T-helper 1 cell (primary cell): Measurements from ENCODE around the gene OR7A17.

Source experiments
- DNase-seq, 5 donors: peaks; one replicate each; pipeline ENCODE4 v3.0.0-alpha.2; 2012 to 2020
- total RNA-seq, 4 donors: gene quantifications; one replicate each; lab custom pipeline; 2026; lab: John Stamatoyannopoulos, UW

The OR7A17 gene
- 0 reads per million in 4 donors for total RNA-seq

DNA sequence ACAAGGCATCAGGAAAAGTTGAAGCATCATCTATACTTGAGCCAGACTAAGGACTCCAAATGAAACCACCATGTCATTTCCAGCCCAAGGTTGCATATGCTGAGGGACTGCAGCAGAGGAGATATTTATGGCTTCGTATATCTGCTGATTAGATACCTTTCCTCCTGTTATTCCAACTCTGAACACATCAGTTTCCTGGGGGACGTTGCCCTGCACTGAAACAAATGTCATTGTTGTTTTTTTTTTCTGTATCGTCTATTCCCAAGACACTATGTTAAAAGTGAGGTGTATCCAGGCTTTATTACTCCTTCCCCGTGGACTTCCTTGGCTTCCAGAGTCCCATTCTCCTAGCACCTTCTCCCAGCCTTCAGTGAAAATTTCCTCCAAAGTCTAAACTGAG lies at the start of gene OR7A17:
TSS of gene OR7A17 (minus strand) at position 101 of the 400 bp plus-strand sequence. CDS start 4,777 bp downstream, outside the sequence.
- no peak for DNase-seq

DNA sequence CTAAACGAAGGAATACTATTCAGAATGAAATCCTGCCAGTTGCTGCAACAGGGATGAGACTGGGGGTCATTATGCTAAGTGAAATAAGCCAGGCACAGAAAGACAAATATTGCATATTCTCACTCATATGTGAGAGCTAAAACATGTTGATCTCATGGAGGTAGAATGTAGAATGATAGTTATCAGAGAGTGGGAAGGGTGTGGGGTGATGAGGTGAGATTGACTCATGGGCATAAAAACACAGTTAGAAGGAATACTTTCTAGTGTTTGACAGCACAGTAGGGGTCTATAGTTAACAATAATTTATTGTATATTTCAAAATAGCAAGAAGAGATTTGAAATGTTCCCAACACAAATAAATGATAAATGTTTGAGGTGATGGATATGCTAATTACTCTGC lies 47.6 kb upstream of the OR7A17 start:
- no peak for DNase-seq

DNA sequence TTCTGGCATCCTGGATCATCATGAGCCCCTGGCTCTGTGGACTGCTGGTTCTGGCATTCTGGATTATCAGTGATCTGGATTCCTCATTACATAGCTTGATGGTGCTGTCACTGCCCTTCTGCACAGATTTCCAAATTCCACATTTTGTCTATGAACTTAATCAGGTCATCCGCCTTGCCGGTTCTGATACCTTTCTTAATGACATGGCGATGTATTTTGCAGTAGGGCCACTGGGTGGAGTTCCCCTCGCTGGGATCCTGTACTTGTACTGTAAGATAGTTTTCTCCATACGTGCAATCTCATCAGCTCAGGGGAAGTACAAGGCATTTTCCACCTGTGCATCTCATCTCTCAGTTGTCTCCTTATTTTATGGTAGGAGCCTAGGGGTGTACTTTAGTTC lies 30.9 kb upstream of the OR7A17 start:
- DNase-seq = no peak

DNA sequence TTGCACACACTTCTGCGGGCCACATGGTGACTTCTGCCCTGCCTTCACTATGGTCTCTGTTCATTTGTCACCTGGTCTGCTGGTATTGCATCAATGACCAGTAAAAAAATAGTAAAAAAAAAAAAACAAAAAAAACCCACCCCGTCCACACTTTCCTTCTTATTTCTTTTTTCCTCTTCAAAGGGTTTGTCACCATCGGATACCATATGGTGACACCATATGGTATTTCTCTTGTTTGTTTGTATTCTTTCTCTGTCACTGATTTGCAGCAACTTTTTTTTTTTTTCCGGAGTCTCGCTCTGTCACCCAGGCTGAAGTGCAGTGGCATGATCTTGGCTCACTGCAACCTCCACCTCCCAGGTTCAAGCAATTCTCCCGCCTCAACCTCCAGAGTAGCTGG lies 29.2 kb upstream of the OR7A17 start:
- no peak for DNase-seq

DNA sequence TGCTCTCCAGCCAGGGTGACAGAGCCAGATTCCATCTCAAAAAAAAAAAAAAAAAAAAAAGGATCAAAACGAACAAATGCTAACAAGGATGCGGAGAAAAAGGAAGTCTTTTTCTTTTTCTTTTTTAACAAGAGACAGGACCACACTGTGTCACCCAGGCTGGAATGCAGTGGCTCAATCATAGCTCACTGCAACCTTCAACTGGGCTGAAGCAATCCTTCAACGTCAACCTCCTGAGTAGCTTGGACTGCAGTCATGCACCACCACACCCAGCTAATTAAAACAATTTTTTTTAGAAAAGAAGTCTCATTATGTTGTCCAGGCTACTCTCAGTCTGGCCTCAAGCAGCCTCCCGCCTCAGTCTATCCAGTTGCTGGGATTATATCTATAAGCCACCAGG lies 20.8 kb upstream of the OR7A17 start:
- DNase-seq = no peak

DNA sequence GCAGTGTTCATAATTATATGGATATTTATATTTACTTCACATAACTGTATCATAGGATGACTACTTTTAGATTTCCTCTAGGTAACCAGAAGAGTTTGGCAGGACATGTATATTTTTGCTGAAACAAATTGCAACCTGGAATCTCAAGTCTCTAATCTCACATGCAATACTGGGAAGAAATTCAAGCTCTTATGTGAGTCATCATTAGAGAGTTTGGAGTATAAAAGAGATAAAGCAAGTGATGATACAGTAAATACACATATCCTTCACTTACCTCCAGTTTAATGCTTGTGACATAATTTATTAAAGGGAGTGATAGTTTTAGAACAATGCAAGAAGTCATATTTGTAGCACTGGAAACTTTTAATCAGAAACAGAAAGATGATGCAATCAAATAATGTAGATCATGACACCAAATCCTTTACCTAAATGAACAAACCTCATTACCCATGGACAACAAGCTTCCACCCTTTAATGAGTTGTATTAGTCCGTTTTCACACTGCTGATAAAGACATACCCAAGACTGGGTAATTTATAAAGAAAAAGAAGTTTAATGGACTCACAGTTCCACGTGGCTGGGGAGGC lies 15.8 kb upstream of the OR7A17 start:
- DNase-seq = no peak

DNA sequence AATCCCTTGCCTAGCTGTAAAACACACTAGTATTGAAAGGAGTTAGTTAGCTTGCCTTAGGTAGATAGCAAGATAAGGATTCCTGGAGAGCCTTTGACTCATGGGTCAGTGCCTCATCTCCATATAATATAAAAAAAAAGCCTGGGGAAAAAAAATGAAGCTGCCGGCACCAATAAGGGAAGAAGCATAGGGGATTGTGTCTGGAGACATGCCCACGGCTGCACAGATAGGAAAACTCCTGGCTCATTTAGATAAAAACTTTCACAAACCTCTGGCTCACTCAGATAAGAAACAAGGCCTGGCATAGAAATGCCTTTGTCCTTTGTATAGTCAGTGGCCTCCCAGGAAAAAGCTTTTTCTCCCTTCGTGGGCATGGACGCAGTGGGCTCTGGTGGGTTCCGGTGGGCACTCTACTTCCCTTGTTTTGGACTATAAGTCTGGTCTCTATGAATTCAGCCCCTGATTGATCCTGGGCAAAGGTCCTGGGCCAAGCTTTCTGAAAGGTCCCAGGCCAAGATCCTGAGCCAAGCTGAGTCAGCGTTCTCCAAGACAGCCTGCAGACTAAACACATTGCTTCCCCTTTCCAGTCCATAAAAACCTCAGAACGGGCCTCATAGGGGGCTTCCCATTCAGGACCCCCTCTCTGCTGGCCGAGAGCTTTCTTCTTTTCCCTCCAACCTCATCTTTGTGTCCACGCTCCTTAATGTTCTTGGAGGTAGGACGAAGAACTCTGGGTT lies 4.9 kb upstream of the OR7A17 start:
- DNase-seq = no peak

DNA sequence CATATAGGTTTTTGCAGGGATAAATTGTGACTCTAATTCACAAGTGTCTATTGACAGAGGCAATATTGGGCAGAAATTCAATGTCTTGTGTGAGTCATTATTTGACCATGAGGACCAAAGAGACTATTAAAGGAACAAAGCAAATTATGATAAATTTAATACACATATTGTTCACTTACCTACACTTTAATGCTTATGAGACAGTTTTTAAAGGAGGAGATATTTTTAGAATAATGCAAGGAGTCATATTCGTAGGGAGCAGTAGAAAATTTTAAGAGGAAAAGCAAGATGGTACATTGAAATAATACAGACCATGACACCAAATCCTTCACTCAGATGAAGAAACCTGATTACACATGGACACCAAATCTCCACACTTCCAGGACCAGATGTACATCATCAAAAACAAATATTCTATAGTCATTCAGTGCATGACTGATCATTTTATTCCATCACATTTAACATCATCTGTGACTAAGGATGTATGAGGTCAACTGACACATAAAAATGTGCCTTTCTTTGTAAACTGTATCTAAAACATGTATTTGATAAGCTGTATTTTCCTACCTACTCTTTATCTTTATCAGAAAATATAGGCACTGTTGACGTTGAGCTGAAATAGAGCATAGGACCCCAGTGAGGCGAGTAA lies 4.2 kb upstream of the OR7A17 start:
- DNase-seq = no peak

DNA sequence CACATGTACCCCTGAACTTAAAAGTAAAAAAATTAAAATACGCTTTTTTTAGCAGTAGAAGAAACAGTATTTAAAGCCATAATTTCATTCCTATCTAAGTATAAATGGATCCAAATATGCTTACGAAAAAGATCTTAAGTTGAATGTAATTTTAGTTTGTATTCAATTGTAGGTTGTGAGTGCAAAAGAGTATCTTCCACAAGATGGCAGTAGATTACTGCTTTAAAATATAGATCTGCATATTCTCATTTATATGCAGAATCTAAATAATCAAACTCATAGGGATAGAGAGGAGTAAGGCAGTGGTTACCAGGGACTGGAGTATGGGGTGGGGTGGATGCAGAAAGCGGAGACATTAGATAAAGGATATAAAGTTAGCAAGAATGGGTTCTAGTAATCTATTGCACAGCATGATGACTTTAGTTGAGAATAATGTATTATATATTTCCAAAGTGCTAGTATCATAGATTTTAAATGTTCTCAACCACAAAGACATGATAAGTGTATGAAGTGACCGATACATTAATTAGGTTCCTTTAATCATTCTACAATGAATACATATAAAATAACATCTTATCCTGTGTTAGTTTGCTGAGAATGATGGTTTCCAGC lies 14.2 kb downstream of the OR7A17 start:
- no peak for DNase-seq

DNA sequence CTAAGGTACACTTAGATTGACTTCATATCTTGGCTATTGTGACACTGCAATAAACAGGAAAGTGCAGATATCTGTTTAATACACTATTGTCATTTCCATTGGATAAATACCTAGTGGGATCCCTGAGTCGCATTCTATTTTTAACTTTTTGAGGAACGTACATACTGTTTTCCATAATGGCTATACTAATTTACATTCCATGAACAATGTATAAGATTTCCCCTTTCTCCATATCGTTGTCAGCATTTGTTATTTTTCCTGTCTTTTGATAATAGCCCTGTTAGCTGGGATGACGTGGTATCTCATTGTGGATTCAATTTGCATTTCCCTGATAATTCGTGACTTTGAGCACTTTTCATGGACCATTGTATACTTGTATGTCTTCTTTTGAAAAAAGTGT lies 17.4 kb downstream of the OR7A17 start:
- no peak for DNase-seq

DNA sequence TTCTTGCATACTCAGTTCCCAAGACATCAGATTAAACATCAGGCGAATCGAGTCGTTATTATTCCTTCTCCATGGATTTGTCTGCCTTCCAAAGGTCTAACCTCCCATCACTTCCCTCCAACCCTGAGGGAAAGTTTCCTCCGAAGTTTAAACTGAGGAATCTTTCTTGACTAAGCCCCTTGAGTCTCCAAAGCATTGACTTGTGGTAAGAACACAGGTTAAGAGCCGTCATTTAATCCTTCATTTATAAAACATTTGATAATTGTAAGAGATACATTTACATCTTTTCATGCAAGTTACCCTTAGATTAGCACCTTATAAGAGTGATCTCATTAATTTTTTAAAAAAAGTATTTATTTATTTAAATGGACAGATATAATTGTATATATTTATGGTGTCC lies 37.1 kb downstream of the OR7A17 start, which contains the start of gene OR7A10:
TSS of gene OR7A10 (minus strand) at position 101 of the 400 bp plus-strand sequence. CDS start 7,045 bp downstream, outside the sequence.
- no peak for DNase-seq

DNA sequence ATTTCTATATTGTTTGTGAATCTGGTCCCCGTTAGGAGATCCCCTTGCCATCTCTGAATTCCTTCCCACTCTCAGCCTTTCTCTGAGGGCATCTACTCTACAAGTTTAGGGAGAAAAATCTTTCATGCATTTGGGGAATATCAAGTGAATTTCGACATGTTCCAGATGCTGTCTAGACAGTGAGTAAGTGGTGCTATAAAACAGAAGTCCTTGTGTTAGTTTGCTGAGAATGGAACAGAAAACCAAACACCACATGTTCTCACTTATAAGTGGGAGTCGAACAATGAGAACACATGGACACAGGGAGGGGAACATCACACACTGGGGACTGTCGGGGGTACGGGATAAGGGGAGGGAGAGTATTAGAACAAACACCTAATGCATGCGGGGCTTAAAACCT lies 42.4 kb downstream of the OR7A17 start:
- no peak for DNase-seq

DNA sequence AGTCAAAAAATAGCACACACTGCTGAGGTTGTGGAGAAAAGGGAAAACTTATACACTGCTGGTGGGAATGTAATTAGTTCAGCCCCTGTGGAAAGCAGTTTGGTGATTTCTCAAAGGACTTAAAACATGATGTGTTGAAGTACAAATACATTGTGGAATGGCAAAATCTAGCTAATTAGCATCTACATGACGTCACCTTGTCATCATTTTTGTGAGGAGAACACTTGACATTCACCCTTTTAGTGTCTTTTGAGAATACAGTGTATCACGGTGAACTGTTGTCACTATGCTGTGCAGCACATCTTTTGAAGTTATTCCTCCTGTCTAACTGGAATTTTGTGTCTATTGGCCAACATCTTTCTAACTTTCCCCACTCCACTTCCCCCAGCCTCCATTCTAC lies 42.8 kb downstream of the OR7A17 start:
- no peak for DNase-seq

DNA sequence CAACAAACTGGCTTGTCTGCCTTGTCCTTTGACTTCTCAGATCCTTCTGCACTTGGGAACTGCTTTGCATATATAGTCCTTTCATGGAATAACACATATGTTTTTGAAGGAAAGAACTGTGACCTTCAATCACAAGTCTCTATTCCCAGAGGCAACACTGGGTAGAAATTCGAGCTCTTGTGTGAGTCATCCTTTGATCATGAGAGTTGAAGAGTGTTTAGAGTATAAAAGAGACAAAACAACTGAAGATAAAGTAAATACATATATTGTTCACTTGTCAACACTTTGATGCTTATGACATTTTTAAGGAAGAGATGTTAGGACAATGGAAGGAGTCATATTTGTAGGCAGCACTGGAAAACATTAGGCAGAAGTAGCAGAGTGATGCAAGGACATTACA lies 45.7 kb downstream of the OR7A17 start:
- no peak for DNase-seq

DNA sequence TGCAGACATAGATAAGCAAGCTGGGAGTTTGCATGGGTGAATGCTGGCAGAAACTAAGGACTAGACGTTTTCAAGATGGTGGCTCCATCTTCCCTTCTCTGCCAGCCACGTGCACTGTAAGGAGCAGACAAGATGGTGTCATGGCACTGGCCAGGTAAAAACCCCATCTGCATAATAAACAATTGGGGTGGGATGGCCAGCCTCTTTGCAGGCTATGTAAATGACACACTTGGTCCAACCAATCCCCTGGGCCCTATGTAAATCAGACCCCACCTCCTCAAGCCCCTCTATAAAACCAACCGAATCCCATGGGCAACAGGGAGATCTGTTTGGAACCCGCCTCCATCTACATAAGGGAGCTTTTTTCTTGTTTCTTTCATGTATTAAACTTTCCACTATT lies 48.5 kb downstream of the OR7A17 start:
- DNase-seq = no peak

DNA sequence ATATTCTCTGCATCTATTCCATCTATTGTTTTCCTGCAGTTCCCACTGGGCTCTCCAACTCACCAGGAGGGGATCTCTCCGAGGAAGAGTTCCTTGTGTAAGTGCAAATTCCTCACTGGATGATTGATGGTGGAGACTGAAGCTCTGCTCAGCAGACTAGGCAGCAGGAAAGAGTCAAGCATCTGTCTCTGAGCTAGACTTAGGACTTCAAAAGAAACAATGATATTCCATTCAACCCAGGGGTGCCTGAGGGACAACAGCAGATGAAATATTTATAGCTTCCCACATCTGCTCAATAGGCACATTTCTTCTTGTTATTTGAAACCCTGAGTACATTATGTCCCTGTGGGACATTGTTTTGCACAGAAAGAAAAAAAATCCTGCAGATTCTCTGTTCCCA lies 50.9 kb downstream of the OR7A17 start, which contains the start of the genes OR7A5 and OR7C1:
TSS of gene OR7A5 (minus strand) at position 175 of the 400 bp plus-strand sequence. CDS start 6,944 bp downstream, outside the sequence.
TSS of gene OR7C1 (minus strand) at position 175 of the 400 bp plus-strand sequence. CDS start 35,049 bp downstream, outside the sequence.
- no peak for DNase-seq

DNA sequence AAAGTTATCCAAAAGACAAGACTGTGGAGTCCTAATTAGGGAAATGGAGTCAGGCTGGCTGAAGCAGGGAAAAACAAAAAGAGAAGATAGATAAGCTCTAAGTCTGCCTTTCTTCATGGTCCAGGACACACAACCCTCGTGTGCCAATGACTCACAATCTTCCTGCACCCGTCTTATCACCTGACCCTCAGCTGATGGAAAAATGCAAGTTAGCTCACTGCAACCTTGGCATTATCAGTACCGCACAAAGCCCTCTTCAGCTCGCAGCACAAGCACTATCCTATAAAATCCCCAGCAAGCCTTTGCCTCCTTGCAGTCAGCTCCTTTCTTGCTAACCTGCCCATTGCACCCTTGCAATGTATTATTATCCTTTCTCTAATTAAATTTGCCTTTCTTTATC lies 55.2 kb downstream of the OR7A17 start:
- no peak for DNase-seq
